NCI-H187 (cell line): Measurements from ENCODE around the gene MS4A4A.
"Not testable (repeated sequence)": the region's sequence is repeated elsewhere in the genome, so short reads cannot be mapped to it uniquely, and the experiment has no call there.

Experiments used
- DNase-seq, 2 experiments: peaks; one replicate each; lab custom pipeline; 2025; lab: John Stamatoyannopoulos, UW

MS4A4A gene

DNA sequence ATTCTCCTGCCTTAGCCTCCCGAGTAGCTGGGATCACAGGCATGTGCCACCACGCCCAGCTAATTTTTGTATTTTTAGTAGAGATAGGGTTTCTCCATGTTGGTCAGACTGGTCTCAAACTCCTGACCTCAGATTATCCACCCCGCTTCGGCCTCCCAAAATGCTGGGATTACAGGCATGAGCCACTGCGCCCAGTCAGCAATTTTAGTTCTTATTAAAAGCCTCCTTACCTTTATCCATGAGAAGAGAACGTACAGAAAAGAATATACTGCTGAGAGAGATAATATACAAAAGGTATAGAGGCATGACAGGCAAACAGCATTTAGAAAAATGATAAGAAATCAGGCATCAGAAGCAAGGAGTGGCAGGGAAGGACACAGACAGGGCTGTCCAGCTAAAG lies 21.4 kb downstream of the MS4A4A start:
- not testable (repeated sequence) for DNase-seq

- DNase-seq = no peak
These were observed 23.2 kb downstream of the MS4A4A start for GRCh38 chr11:60303661-60304060.

- no peak for DNase-seq
These were observed 25.6 kb downstream of the MS4A4A start for GRCh38 chr11:60305906-60306619.

DNA sequence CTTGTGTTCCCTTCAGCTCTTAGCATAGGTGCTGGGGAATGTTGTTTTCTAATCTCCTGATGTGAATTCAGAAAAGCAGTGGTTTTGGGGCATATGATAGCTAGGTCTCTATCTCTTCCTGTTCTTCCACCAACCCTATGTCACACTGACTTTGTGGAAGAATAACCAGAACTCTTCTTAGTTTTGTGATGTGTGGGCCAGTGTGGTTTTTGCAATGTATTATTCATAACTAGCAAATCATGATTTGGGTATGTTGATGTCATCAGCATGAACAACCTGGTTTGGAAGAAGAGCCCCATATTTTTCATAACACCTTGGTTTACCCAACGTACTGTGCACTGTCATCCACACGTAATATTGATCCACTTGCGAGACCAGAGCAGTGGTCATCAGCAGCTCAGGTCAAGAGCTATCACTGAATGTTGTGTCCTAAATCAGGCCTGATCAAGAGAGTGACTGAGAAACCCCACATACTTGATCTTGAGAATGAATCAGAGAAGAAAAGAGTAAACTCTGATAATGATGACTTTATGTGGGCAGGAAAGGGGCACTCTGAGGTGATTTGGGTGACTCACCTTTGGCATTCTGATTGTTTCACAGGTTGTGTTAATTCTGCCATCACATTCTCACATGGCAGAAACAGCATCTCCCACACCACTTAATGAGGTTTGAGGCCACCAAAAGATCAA lies 27.2 kb downstream of the MS4A4A start:
- DNase-seq = no peak

DNA sequence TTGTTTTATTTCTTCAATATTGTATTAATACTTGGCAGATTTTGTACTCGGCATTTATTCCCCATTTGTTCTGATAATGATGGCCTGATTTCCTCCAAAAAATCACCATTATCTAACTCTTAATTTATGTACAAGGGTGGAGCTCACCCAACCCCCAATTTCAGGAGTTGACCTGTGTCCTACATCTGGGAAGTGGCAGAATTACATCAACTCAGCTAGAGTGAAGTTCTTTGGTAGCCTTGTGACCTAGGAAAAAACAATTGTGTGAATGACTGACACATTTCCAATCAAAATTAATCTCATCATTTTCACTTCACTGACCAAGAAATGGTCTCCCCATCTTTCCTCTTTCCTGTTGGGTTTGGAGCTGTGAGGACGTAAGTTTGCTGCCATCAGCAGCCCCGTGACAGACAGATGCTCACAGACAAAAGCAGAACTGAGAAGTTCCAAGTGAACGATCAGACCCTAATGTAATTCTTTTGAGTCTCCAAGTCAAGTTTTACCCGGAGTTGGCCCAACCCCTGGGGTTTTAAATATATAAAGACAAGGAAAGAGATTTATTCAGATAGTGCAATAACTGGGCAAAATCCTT lies 30.0 kb downstream of the MS4A4A start:
- DNase-seq = no peak

DNA sequence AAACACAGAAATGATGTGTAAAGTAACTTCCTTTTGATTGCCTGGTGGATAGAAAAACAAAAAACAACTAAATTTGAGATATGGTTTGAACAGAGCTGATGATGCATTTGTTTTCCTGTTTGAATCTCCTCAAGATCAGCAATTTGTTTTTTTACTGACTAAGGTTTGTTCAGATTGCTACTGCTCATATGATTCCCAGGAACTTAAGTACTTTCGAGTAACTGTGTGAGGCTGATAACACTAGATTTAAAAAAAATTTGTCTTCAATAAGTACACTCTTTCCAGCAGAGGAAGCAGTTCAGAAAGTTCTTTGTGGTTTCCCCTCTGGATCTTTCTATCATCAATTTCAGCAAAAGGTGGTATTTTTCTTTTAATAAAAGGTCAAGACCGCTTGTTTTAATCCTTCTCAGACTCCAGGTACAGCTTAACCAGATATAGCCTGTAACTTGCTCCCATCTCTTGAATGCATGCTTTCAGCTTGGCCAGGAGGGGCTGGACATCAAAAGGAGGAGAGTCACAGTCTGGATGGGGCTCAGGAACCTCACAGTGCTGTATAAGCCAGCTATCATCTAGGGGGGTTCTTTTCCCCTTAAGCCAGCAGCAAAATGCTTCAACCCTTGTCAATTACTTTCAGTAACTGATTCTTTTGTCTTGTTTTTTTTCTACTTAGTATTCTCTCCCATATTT lies 34.3 kb downstream of the MS4A4A start:
- no peak for DNase-seq

GRCh38 chr11:60315871-60316270 lies 35.4 kb downstream of the MS4A4A start:
- DNase-seq = no peak

DNA sequence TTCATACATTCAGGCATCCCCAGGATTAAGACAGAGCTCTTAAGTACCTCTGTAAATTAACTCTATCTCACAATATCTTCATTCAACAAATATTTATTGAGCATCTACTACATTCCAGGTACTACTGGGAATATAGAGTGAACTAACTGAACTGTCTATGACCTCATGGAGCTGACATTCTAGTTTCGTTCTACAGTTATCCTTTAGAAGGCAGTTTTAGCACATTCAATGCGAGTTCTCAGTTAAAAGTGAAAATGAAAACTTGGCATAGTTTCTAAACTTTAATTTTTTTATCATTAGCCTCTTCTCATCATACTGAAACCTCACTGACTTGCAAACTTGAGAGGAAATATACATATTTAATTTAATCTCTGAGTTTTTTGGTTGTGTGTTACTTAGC lies 35.9 kb downstream of the MS4A4A start:
- no peak for DNase-seq

- DNase-seq = no peak
These were observed 38.3 kb downstream of the MS4A4A start for GRCh38 chr11:60318726-60319125.

DNA sequence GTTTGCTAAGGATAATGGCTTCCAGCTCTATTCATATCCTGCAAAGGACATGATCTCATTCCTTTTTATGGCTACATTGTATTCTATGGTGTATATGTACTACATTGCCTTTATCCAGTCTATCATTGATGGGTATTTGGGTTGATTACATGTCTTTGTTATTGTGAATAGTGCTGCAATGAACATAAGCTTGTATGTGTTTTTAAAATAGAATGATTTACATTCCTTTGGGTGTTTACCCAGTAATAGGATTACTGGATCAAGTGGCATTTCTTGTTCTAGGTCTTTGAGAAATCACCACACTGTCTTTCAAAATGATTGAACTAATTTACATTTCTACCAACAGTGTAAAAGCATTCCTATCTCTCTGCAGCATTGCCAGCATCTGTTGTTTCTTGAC lies 40.6 kb downstream of the MS4A4A start:
- no peak for DNase-seq

- DNase-seq = no peak
These were observed 46.5 kb downstream of the MS4A4A start, which contains the start of gene MS4A6E for GRCh38 chr11:60326955-60327354. Gene MS4A6E (plus strand): TSS chr11:60327255. CDS start chr11:60334896, 7,641 bp downstream.

DNA sequence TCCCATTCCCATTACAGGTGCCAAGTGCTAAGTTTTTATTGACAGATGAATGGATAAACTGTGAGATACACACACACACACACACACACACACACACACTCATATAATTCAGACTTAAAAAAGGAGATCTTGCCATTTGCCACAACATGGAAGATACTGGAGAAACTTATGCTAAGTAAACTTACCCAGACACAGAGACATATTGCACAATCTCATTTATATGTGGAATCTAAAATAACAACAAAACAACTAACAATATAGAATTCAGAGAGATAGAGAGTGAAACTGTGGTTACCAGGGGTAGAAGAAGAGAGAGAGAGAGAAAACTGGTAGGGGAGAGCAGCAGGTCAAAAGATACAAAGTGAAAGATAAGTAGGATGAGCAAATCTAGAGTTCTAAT lies 48.0 kb downstream of the MS4A4A start:
- DNase-seq = no peak

GRCh38 chr11:60332846-60333245 lies 52.4 kb downstream of the MS4A4A start:
- DNase-seq = no peak

DNA sequence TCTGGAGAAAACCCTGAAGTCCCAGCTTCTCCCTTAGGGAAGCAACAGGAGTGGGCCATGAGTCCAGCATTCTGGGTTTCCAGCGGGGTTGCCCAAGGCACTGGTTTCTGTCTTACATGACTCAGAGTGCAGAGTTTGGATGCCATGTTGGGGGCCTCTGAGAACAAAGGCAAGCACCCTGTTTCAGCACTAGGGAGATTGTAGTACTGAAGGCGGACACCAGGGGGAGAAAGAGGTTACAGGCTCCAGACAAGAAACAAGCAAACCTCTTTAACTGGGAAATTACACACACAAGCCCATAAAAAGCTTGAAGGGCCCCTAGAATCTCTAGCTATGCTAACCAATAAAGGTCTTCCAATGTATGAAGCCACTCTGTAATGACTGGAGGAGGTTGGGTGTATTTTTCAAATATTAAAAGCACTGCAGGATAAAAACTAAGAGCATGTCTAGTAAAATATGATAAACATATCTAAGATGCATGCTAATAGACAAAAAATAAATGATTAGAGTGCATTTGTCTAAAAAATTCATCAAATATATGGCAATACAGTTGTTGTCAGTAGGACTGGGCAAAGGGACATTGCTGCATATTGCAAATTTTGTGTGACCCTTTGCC lies 53.6 kb downstream of the MS4A4A start:
- no peak for DNase-seq

DNA sequence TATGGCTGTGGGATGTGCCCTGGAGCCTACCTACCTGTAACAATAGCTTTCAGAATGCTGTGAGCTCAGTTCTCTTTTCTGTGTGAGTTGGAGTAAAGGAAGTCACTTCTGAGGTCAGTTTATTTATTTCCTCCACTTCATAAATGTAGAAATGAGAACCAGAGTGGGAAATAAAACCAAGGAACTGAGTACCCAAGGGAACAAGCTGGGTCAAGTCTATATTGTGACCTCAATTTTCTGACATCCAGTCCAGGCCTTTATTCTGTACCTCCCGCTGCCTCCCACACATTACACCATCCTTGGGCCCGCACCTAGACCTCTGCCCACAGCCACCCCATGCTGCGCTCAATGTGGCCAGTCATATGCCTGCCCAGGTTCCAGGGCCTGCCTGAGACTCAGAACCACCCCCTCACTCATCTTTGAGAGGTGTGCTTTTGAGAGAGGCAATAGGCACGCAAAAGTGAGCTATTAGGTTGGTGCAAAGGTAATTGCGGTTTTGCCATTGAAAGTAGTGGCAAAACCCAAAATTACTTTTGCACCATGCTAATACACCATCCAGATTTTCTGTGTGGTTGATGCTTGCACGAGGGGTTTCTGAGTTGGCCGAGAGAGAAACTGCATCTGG lies 56.4 kb downstream of the MS4A4A start:
- DNase-seq = no peak

- DNase-seq = no peak
These were observed 57.6 kb downstream of the MS4A4A start for GRCh38 chr11:60338053-60338452.

DNA sequence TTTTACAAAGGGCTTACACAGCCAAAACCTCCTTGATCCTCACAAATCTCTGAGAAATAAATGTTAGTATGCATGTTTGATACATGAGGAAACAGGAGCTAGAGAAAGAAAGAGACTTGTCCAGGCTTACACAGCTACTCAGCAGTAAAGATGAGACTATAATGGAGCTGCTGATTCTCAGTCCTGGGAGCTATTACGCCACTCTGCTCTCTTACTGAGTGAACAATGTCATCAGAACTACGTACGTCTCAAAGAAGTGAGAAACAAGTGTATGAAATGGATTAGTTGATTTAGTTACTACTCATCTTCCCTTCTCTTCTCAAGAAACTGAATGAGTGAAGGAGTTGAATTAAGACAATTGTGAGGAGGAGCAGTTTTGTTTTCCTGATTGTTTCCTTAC lies 58.9 kb downstream of the MS4A4A start:
- no peak for DNase-seq

DNA sequence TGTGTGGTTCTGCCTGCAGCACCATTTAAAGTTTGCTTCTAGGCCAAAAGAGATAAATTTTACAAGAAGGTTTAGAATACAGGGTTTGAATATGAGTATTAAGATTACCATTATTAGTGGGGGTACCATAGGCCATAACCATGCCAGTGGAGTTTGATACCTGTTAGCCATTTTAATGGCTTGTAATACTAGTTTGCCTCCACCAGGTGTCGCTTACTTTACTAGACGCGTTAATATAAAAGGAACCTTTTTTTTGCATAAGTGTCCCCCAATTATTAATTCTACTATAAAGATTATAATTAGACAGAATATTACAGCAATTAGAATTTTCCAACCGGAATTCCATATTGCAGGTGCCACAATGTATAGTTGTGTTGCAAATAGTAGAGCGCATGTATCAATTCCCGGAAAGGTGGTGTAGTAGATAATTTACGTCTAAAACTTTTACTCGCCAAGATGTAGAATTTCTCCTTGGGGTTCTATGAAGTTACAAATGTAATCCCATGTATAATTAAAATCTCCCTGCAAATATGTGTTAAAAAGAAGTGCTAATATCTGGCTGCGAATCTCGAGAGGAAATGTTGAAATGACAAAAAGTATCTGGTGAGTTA lies 62.7 kb downstream of the MS4A4A start:
- no peak for DNase-seq

DNA sequence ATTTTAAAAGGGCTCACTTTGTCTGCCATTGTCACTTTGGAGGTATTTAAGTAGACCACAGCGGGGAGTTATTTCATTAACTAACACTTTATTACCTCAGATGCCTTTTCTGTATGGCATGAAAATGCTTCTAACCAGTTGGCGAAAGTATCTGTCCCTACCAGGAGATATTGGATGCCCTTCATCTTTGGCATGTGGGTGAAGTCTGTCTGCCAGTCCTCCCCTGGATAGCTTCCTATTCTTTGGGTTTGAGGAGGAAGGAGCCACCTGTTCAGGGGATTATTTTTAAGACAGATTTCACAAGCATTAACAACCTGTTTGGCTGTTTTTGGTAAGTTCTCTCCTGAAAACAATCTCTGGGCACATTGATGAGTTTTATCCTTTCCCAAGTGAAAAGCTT lies 63.7 kb downstream of the MS4A4A start:
- DNase-seq = no peak

DNA sequence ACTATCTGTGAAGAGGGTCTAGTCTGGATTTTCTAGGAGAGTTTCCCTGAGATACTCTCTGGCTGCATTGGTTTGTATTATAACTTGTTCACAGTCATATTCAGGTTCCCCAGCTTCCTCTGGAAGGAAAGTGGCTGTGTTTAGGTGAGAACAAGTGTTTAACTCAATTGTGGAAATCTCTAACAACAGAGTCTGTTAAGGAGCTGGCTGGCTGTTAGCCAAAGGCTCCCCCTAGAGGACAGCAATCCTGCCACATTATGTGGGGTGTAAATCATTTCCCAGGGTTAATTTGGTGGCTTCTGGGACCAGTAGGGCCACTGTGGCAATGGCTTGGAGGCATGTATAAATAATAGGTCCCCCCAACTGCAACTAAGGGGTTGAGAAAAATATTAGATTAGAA lies 65.0 kb downstream of the MS4A4A start:
- DNase-seq = no peak

DNA sequence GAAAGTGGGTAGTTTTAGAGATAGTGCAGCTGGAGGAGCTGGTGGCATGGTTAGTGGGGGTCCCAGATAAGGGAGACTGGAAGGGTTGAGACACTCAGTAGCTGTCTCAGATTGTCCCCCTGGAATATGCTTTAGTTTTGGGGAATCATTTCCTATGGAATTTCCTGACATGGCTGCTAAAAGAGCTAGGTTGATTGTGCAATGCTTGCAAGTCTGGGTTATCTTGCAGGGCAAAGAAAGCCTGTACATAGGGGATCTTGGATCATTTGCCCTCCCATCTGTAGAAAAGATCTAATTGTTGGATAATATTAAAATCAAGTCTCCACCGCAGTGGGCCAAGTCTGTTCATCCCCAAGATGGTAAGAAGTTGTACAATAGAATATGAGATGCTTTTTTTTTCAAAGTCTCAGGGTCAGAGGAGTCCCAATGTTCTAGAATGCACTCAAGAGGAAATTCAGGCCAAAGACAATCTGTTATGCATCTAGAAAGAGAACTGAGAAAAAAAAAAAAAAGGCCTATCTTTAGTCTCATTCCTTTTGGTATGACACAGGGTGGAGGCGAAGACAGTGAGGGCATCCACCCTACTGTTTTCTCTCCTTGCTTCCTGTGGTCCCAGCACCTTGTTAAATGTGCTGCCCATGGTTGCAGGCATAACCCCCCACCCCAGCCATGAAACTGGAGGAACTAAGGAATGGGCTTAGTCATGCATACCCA lies 66.8 kb downstream of the MS4A4A start:
- no peak for DNase-seq
